Esophagus (tissue), 2 donors: ENCODE results near the gene FBXL7. TPM values are rescaled to one million over a fixed set of nuclear protein-coding genes. Genes with fewer than 3 reads are reported as not detected.

ENCODE experiments used
- H3K27ac ChIP-seq, 2 donors: one replicate each; pipeline ENCODE4 v1.5.1; 2013; ENCODE audit warnings: low read depth in 2 of 2, mild to moderate bottlenecking in 2 of 2, inconsistent platforms in 1 of 2, low read length in 1 of 2, moderate library complexity in 1 of 2
- H3K27me3 ChIP-seq, 2 donors: one replicate each; pipeline ENCODE4 v1.6.1; 2013; ENCODE audit warnings: low read length in 2 of 2, control low read depth in 1 of 2, mild to moderate bottlenecking in 1 of 2; ENCODE audit not compliant: insufficient read depth in 2 of 2, control insufficient read depth in 1 of 2
- H3K36me3 ChIP-seq, 2 donors: one replicate each; pipeline ENCODE4 v1.6.1; 2013; ENCODE audit warnings: low read length in 1 of 2; ENCODE audit not compliant: control insufficient read depth in 2 of 2, insufficient read depth in 2 of 2
- H3K4me1 ChIP-seq, 2 donors: one replicate each; pipeline ENCODE4 v1.6.1; 2013; ENCODE audit warnings: low read length in 1 of 2; ENCODE audit not compliant: control insufficient read depth in 2 of 2, insufficient read depth in 2 of 2
- H3K4me3 ChIP-seq, 2 donors: one replicate each; pipeline ENCODE4 v1.5.1; 2013; ENCODE audit warnings: low read length in 2 of 2, mild to moderate bottlenecking in 2 of 2, low read depth in 1 of 2, moderate library complexity in 1 of 2
- H3K9me3 ChIP-seq, 2 donors: one replicate each; pipeline ENCODE4 v1.6.1; 2013; ENCODE audit warnings: mild to moderate bottlenecking in 2 of 2, low read depth in 1 of 2, low read length in 1 of 2, moderate library complexity in 1 of 2; ENCODE audit not compliant: control insufficient read depth in 2 of 2, insufficient read depth in 1 of 2
- WGBS, 2 donors: extraction: QIAGEN DNeasy Blood & Tissue Kit; methylation state at CpG; one replicate each; pipeline ENCODE4 v1.1.7; 2013; 5-methylcytosine and 5-hydroxymethylcytosine counted together
- polyA plus RNA-seq, 2 donors: library from polyadenylated mRNA; stranded (reverse); fragments of 200-250 nt; gene quantifications; one replicate each; pipeline ENCODE4 v1.2.3, GENCODE V29; 2013
- donor health status: healthy with polysubstance abuse.
- donor health status: Bipolar disorder and iron deficiency.

FBXL7 gene
- polyA plus RNA-seq, 2 donors, result 1.8 to 4.4 TPM

GRCh38 chr5:15680455-15680854 is 180.5 kb downstream of the FBXL7 start:
- Histone ChIP-seq H3K27ac (no peak overlapping the region), H3K36me3 (no peaks in the 10 kb centered on the region), H3K27me3 (no peaks in the 10 kb centered on the region), H3K9me3 (no peaks in the 10 kb centered on the region), H3K4me1 (no peaks in the 10 kb centered on the region), H3K4me3 (no peak overlapping the region)
- WGBS, 2 donors, result 73 to 86% methylated on average over 1 of the region's 1 CpG

GRCh38 chr5:15682122-15682521 is 182.1 kb downstream of the FBXL7 start:
- H3K4me3 ChIP-seq, result no peak overlapping the region
- H3K9me3 ChIP-seq, result no peaks in the 10 kb centered on the region
- no peaks in the 10 kb centered on the region for H3K36me3 ChIP-seq
- WGBS, 2 donors, result 84 to 87% methylated on average over 3 of the region's 3 CpGs
- no peak overlapping the region for H3K27ac ChIP-seq
- no peaks in the 10 kb centered on the region for H3K27me3 ChIP-seq
- H3K4me1 ChIP-seq, result no peaks in the 10 kb centered on the region

GRCh38 chr5:15682566-15682965 is 182.6 kb downstream of the FBXL7 start:
- WGBS, 2 donors, result 69 to 73% methylated on average over 1 of the region's 1 CpG

GRCh38 chr5:15683332-15683731 is 183.4 kb downstream of the FBXL7 start:
- no peaks in the 10 kb centered on the region for H3K4me1 ChIP-seq
- H3K9me3 ChIP-seq, result no peaks in the 10 kb centered on the region
- H3K36me3 ChIP-seq, result no peaks in the 10 kb centered on the region
- 58 to 63% methylated on average over 5 of the region's 5 CpGs for WGBS, 2 donors
- no peak overlapping the region for H3K27ac ChIP-seq
- H3K4me3 ChIP-seq, result no peak overlapping the region
- no peaks in the 10 kb centered on the region for H3K27me3 ChIP-seq

More at GRCh38 chr5:15682566-15682965, 182.6 kb downstream of the FBXL7 start:
- Histone ChIP-seq H3K36me3 (no peaks in the 10 kb centered on the region), H3K27me3 (no peaks in the 10 kb centered on the region), H3K9me3 (no peaks in the 10 kb centered on the region), H3K4me3 (no peak overlapping the region), H3K27ac (no peak overlapping the region), H3K4me1 (no peaks in the 10 kb centered on the region)

- H3K27ac ChIP-seq, result no peak overlapping the region
- no peaks in the 10 kb centered on the region for H3K27me3 ChIP-seq
- no peaks in the 10 kb centered on the region for H3K9me3 ChIP-seq
- H3K36me3 ChIP-seq, result no peaks in the 10 kb centered on the region
- H3K4me3 ChIP-seq, result no peak overlapping the region
- 80 to 89% methylated on average over 3 of the region's 3 CpGs for WGBS, 2 donors
- no peaks in the 10 kb centered on the region for H3K4me1 ChIP-seq
Observed at GRCh38 chr5:15687401-15687800, 187.4 kb downstream of the FBXL7 start.

GRCh38 chr5:15689836-15690235 is 189.9 kb downstream of the FBXL7 start:
- H3K36me3 ChIP-seq, result no peaks in the 10 kb centered on the region
- no peak overlapping the region for H3K27ac ChIP-seq
- H3K9me3 ChIP-seq, result no peaks in the 10 kb centered on the region
- H3K4me1 ChIP-seq, result no peaks in the 10 kb centered on the region
- no peak overlapping the region for H3K4me3 ChIP-seq
- WGBS, 2 donors, result 87 to 90% methylated on average over 1 of the region's 1 CpG
- no peaks in the 10 kb centered on the region for H3K27me3 ChIP-seq

- 59 to 63% methylated on average over 1 of the region's 1 CpG for WGBS, 2 donors
- Histone ChIP-seq H3K4me1 (no peaks in the 10 kb centered on the region), H3K27ac (no peak overlapping the region), H3K4me3 (no peak overlapping the region), H3K9me3 (no peaks in the 10 kb centered on the region), H3K27me3 (no peaks in the 10 kb centered on the region), H3K36me3 (no peaks in the 10 kb centered on the region)
Observed at GRCh38 chr5:15690611-15691010, 190.6 kb downstream of the FBXL7 start.

GRCh38 chr5:15691521-15691920 is 191.5 kb downstream of the FBXL7 start:
- H3K27ac ChIP-seq, result no peak overlapping the region
- no peaks in the 10 kb centered on the region for H3K9me3 ChIP-seq
- H3K27me3 ChIP-seq, result no peaks in the 10 kb centered on the region
- H3K4me3 ChIP-seq, result no peak overlapping the region
- H3K4me1 ChIP-seq, result no peaks in the 10 kb centered on the region
- WGBS, 2 donors, result 76 to 84% methylated on average over 5 of the region's 5 CpGs
- no peaks in the 10 kb centered on the region for H3K36me3 ChIP-seq

GRCh38 chr5:15692706-15693381 is 192.9 kb downstream of the FBXL7 start:
- Histone ChIP-seq H3K9me3 (no peaks in the 10 kb centered on the region), H3K27me3 (no peaks in the 10 kb centered on the region), H3K36me3 (no peaks in the 10 kb centered on the region), H3K4me3 (no peak overlapping the region), H3K27ac (no peak overlapping the region), H3K4me1 (no peaks in the 10 kb centered on the region)
- 80 to 81% methylated on average over 7 of the region's 7 CpGs for WGBS, 2 donors

- Histone ChIP-seq H3K9me3 (no peaks in the 10 kb centered on the region), H3K36me3 (no peaks in the 10 kb centered on the region), H3K27ac (no peak overlapping the region), H3K27me3 (no peaks in the 10 kb centered on the region), H3K4me3 (no peak overlapping the region), H3K4me1 (no peaks in the 10 kb centered on the region)
- 96 to 97% methylated on average over 6 of the region's 6 CpGs for WGBS, 2 donors
Observed at GRCh38 chr5:15693382-15693728, 193.4 kb downstream of the FBXL7 start.
